ENCODE results near the gene TUBB6.
A peak's percentile ranks its signal among the peaks of the same experiment; 100 is the strongest.

TUBB6 gene

DNA sequence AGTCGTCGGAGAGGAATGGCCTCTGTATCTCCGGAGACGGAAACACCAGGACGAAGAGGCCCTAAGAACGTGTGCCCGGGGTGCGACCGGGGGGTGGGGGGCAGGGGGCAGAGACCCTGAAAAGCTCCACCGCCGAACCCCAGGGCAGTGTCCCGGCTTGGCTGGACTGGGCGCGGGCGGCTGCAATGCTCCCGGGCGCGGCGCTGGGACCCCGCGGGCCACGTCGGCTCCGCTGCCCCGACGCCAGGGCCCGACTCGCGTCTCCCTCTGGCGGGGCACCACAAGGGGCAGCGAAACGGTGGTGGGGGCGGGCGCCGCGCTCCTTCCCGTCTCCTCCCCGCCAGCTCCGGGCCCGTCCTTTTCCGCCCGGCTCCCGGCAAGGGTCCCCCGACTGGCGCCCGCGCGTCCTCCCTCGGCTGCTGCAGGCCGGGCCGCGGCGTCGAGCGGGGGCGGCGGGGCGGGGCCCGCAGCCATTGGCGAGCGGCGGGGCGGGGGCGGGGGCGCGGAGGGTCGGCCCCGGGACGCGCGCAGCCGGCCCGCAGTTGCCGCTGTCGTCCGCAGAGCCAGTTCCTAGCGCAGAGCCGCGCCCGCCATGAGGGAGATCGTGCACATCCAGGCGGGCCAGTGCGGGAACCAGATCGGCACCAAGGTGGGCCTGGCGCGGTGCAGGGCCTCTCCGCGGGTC is at the start of gene TUBB6:
TSS of gene TUBB6 (plus strand) at position 541 of the 685 bp plus-strand sequence. CDS start at position 593, 52 bp downstream.
- no peak for FAIRE-seq

DNA sequence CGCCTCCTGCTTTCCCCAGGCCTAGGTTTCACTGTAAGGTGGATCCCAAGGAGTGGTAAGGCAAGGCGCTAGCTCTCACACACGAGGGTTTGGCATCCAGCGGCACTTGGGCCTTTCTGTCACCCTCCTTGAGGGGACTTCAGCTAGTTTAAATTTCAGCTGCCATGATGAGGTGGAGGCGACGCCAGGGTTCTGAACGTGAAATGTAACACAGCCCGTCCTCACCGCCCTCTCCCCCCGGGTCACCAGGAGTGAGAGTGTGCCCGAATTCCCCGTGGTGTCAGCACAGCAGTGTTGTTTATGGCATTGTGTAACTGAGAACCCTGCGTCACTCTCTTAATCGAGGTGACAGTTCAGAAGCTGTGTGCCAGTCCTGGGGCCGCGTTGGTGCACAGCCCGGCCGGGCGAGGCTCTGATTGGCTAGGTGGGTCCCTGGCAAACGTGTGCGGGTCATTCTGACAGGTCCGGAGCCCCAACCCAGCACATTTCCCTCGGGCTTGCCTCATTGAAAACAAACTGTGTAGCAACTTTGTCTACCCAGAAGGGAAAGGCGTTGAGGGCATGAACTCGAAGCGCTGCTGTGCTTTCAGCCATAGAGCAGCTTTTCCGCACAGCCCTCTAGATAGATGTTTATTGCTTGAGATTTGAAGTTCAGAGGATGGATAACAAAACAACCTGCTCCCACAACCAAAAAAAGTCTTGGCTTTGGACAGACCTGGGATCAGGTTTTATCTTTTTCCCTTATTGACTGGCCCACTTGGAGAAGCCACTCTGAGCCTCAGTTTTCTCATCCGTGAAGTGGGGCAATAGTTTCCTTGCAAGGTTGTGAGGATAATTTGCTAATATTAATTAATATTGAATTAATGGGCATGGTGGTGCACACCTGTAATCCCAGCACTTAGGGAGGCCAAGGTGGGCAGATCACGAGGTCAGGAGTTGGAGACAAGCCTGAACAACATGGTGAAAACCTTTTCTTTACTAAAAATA is 49.0 kb upstream of the TUBB6 start:
- no peak for FAIRE-seq

DNA sequence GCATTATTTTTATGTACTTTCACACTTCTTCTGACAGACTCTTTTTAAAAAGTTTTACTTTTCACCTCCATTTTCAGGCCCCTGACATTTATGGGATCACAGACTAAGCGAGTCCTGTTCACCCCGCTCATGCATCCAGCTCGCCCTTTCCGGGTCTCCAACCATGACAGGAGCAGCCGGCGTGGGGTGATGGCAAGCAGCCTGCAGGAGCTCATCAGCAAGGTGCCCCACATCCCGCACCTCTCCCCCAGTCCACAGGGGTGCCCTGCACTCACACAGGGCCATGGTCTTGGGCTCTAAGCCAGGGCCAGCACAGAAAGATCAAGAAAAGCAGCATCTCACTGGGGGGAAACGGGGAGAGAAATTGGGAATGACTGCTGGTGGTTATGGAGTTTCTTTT is 45.3 kb upstream of the TUBB6 start:
- no peak for FAIRE-seq

DNA sequence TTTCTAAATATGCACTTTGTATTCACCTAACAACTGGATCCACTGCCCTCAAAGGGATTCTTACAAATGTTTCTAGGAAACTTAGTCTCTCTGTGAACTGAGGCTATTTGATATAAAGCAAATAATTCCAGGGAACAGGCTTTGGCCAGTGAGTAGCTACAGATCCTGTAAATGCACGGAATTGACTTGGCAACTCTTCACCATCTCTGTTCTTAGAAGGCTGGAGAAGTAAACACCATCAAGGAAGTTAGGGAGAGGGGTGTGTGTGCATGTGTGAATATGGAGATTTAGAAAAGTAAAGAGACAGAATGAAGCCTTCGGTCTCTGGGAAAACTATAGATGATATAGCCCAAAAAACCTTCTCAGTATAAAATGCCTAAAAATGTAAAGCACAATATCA is 43.2 kb upstream of the TUBB6 start:
- no peak for FAIRE-seq

DNA sequence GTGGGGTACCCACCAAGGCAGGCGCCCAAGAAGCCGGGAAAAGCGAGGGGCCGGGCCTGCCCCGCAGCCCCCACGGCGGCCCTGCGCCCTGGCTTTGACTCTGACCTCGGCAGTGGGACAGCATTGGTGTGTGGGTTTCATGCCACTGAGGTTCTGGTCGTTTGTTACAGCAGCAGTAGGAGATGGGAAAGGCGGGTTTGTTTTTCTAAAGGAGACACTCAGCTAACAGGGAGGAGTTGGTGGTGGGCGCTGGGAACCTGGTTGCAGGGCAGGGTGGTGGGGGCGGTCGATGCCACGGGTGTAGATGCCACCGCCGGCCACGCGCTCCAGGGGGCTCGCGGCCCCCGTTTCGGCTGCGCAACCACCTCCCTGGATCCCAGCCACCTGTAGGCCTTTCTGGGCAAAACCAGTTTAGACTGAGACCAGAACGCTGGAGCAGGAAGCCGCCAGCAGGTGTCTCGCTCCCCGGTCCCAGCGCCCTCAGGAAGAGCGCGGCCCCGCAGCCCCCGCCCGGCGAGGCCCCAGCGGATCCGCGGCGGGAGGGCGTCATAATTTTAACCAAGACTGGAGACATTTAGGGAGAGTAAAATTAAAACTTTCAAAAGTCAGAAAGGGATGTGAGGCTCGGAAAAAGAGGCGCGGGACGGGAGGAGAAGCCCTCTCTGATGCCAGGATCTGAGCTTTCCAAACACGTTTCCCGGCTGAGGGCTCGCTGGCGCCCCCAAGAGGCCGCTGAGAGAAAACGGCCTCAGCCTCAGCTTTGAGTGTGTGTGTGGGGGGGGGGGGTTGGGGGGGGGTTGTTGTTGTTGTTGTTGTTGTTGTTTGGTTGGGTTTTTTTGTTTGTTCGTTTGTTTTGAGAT is 36.4 kb upstream of the TUBB6 start:
- FAIRE-seq: no peak

DNA sequence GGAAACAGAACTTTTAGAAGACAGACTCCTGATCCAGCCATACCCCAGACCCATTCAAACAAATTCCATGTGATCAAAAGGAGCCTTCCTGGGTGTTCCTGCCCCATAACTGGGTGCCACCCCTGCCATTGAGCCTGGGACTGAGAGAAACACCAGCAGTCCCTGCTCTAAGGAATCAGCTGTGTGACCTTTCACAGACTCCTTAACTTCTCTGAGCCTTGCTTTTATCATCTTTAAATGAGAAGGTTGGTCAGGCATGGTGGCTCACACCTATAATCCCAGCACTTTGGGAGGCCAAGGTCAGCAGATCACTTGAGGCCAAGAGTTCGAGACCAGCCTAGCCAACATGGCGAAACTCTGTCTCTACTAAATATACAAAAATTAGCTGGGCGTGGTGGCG is 33.2 kb upstream of the TUBB6 start:
- no peak for FAIRE-seq

DNA sequence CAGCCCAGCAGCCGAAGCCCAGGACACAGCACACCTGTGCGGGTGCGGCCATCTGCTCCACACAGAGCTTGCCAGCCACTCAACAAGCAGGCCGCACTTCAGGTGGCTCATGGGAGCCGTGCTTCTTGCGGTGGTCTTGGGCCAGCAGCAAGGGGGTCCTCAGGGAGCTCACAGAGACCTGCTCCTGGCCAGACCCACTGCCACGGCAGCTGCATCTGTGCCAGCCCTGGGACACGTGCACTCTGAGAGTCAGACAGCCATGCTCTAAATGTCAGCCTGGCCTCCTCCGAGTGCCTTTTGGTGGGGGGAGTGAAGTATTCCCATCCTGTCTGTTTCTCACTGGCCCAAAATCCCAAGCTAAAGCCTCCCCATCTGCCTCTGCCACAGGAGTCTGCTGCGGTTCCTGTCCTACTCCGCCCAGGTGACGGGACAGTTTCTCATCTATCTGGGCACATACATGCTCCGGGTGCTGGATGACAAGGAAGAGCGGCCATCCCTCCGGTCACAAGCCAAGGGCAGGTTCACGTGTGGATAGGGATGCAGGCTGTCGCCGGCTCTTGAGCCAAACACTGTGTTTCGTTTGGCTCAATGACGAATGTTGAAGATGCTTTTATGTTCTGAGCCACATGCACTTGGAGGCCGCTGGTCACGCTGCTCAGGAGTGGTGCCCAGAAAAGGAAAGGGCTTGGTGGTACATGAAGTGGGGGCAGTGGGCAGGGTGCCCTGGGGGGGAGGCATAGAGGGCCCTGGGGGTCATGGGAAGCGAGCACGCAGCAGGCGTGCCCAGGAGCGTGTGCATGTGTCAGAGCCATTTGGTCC is 31.1 kb upstream of the TUBB6 start:
- no peak for FAIRE-seq

DNA sequence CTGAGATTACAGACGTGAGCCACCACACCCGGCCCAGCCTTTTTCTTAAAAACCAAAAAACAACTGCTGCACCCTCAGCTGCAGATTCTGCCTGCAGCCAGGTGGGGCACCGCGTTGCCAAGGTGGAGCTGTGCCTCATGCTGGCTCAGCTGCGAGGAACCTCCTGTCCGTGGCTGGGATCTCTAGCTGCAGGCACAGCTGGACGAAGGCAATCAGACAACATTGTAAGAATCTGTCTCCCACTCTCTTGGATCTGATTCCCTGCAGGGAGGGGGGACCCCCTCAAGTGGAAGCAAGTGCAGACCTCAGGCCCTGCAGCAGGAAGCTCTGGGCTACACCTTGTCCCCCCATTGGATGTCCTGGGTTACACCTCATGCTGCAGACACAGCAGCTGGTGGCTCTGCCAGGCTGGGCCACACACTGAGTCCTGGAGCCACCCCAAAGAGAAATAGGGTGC is 29.8 kb upstream of the TUBB6 start:
- no peak for FAIRE-seq

DNA sequence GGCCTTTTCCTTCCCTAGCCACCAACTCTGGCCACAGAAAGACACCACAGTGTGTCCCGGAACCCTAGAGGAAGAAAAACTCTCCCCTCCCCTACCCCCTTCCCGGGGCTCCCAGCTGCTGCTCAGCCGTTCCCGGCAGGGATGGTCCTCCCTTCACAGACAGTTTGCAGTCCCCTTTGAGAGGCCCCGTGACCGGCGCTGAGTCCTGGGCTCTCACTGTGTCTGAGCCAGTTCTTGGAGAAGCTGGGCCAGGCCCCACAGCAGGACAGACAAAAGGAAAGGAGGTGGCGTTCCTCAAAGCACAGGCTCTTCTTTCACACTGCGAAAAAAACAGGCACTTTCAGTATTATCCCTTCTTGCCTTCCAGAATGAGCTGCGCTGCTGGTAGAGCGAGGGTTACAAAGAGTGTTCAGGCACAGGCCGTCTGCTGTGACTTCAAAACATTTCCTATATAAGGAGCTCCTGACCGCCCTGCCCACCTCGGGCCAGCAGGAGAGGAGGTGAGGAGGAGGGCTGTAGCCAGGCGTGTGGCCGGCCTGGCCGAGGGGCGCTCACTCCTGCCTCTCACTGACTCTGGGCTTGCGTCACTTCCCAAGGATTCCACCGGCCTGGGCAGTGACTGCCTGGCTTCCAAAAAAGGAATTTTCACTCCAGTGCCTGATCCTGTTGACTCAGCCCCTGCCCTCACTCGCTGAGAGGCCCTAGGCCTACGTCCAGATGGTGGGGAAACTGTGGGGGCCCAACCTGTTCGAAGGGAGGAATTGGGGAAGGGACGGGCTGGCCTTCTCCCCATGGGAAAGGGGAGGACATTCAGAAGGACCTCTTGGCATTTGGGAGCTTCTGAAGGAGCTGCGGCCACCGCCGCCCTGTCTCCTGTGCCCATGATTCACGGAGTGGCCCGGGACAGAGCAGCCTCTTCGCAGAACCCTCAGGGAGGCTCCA is 29.0 kb upstream of the TUBB6 start:
- peak; percentile 41 for FAIRE-seq

DNA sequence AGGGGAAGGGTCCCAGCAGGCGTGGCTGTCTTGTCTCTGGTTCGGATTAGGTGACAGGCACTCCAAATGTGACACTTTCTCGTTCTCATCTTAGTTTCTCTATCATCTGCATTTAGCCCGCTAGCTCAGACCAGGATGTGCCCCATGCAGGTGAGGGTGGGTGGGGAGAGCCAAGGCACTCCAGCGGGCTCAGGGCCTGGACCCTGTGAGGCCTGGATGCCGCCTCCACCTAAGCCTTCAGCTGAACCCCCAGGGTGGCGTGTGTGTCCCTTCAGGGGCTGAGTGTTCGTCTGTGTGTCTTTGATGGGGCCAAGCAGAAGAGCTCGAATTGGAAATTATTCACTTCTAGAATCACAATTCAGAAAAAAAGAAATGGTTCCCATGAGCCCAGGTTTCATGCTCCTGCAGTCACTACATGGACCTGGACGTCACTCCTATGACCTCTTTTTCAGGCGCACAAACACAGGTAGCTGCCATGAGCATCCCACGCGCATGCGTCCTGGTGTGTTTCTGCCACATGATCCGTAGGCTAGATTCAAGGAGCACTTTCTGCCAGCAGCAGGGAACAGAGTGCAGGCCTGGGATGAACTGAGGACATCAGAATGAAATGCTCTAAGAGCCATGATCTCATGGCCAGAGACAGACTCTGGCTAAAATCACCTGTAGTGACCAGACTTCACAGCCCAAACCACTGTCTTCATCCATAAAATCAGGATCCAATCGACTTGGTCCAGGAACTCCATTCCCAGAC is 28.1 kb upstream of the TUBB6 start:
- no peak for FAIRE-seq

DNA sequence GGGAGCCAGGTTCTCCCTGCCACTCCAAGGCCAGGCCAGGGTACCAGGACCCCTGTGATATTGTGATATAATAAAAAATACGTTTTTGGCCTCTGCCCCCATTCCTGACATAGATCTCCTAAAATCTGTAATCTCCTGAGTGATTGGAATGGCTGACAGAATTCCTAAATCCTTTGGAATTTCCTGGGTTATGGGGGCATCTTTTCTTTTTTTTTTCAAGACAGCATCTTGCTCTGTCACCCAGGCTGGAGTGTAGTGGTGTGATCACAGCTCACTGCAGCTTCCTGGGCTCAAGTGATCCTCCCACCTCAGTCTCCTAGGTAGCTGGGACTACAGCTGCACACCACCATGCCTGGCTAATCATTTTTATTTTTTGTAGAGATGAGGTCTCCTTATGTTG is 26.2 kb upstream of the TUBB6 start:
- FAIRE-seq: no peak

DNA sequence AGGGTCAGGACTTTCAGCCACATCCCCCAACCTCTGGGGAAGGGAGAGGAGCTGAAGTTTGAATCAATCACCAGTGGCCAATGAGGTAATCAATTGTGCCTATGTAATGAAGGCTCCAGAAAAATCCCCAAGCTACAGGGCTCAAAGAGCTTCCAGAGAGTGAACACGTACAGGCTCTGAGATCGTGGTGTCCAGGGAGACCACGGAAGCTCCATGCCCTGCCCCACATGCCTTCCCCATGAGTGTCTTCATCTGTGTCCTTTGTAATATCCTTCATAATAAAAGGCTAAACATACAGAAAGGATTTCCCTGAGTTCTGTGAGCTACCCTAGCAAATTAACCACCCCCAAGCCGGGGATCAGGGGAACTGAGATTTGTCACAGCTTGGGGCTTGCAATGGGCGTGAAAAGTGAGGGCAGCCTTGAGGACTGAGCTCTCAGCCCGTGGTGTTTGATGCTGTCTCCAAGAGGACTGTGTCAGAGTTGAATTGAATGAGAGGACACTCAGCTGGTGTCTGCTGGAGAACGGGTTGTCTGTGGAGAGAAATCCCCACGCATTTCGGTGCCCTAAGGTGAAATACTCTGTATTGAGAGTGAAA is 25.5 kb upstream of the TUBB6 start:
- FAIRE-seq: no peak

DNA sequence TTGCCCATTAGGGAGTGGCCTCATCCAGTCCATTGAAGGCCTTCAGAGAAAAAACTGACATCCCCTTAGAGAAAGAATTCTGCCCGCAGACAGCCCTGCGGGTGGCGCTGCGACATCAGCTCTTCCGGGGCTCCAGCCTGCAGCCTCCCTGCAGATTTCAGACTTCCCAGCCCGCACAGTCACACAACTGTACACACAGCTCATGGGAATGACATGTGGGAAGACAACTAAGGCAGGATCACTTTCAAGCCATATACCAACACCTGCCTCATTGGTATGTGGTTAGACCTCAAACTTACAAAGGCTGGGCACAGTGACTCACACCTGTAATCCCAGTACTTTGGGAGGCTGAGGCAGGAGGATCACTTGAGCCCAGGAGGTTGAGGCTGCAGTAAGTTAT is 24.8 kb upstream of the TUBB6 start:
- no peak for FAIRE-seq

DNA sequence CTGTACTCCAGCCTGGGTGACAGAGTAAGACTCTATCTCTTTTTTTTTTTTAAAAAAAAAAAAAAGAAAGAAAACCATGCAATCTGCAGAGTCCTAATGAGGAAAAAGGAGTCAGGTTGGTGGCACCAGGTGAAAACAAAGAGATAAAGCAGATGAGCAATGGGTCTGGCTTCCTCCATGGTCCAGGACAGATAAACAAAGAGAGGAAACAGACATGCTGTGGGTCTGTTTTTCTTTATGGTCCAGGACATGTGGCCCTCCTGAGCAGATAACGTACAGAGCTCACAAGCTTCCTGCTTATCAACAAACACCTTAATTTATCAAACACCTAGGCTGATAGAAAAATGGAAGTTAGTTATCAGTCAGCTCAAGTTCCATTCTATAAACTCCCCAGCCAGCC is 24.4 kb upstream of the TUBB6 start:
- FAIRE-seq: no peak

DNA sequence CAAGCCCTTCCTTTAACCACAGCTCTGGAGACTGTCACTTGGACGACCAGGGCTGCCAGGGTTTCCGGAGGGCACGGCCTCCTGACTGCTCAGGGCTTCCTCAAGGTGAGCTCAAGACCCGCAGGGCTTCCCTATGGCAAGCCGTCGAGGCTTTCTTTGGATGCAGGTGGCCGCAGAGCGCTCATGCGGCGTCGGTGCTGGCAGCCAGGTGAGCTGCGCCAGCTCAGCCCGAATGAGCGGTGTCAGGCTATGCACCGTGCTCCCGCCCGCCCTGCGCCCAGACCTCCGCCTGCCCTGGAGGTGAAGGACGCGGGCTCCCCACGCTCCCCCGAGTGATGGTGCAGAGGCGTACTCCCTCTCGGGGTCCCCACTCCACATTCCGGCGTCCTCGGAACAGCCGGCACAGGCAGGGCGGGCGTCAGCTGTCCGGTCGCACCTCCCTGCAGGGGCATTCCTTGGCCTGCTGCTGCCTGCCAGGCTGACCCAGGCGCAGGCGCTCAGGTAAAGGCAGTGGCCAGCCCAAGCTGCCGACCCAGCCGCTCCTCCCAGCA is 20.8 kb upstream of the TUBB6 start:
- FAIRE-seq: no peak

DNA sequence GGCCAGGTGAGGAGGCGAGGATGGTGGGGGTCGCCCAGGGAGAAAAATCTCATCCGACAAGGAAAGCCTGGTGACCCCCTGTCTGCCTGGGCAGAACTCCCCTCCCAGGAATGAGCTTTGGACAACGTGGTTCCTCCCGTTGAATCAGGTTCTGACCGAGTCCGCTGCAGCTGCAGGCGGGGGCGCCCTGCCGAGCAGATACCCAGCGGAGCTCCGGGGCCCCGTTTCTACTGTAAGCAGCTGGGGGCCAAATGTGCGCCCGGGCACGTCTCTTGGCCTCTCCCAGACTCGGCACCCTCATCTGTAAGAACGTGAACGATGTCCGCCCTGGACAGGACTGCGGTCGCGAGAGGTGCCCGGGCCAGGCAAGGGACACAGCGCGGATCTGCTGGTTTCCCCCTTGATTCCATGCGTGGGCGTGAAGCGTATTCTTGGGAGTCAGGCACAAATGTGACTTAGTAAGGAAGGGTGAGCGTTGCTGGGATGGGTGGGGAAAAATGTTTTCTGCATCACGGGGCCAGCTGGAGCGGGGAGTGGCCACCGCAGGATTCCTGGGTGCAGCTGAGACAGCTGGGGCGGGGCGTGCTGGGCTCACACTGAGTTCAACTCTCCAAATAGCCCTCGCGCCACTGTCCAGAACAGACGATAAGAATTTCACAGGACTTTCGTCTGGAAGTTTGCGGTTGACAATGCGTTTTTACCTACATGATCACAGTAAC is 20.2 kb upstream of the TUBB6 start:
- no peak for FAIRE-seq

DNA sequence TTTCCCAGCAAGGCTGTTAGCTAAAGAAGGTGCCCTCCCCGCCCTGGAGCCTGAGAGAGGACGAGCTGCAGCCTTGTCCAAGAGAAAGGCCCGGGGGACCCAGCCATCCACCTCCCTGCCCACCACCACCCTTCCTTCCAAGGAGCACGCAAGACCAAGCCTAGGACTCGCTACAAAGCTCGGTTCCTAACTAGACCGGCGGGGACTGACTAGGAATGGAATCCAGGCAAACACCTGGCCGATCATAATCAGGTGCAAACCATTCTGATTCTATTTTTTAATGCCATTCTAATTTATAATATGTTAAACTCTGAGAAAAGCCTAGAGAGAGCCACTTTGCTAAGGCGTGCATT is 19.7 kb upstream of the TUBB6 start:
- no peak for FAIRE-seq

DNA sequence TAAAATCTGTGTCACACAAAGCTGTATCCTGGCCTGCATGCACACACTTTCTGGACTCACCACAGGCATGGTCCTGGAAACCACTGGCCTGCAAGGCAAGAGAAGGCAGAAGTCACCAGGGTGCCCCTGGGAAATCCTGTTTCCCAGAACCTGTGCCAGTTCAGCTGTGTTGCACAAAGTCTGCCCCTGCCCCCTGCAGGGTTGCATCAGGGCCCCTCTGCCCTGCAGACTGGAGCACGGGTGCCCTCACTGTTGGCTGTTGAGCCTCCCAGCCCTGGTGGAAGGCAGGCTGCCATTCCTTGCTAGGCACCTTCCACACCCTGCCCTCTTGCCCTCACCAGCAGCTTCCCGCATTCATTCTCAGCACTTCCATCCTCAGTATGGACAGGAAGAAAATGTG is 18.0 kb upstream of the TUBB6 start:
- no peak for FAIRE-seq

DNA sequence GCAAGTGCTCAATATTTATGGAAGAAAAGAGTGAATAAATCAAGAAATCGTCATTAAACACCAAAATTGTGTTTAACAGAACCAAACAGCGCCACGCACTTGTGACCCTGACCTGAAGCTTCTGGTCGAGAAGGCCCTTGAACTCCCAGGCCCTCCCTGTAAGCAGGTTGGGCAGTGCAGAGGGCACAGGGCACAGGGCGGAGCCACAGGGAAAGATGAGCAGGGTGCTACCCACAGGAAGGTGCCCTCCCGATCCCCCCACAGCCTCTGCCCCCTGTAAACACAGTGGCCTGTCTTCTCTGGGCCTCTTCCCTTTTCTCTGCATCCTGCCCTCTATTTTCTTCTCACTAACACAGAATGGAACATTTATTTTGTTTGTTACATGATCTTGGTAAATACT is 16.9 kb upstream of the TUBB6 start:
- FAIRE-seq: no peak

Measured in G401.6 (cell line).